ENCODE results near the gene KLHL29.

DNA sequence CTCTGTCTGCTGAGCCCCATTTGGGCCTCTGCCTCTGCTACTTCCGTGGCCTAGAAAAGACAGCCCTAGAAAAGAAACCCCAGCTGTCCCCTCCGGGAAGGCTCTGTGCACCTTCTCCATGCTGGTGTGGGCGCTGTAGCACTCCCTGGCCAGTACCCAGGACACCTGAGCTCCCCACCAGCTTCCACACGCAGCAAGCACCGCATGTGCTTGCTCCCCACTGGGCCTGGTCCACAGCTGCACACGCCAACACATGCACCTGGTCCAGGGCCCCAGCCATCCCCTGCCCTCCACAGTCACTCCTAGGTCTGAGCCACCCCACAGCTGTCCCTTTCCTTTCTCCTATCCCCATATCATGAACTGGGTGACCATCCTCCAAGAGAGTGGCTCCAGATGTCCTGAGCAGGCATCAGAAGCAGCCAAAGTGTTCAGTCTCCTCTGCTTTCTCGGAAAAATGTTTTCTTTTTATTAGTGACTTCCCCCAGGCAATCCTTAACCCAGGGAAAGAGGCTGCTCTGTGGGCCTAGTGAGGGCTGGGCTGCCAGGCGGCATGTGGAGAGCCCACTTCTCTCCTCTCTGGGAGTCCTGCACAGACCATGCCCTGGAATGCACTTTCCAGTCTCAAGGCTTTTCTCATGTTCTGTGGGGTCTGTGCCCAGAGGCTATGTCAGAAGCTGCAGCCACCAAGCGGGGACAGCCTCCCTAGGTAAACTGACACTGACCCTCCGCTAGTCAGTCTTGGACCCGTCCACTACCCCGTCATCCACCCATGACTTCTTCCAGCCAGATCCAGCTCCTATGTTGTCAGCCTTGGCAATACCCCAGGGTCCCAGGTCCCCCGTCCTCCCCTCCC is 133.7 kb downstream of the KLHL29 start:
- no peak for TF ChIP-seq POLR2AphosphoS5 (IDR thresholded peaks at IDR 0.05; ENCODE audit: low read depth, low read length)
- TF ChIP-seq POLR2A (IDR thresholded peaks at IDR 0.05; ENCODE audit: low read depth, low read length), result no peak
- no peak for TF ChIP-seq POU2F2 (IDR thresholded peaks at IDR 0.05; ENCODE audit: low read depth, low read length)
- TF ChIP-seq SPI1 (IDR thresholded peaks at IDR 0.05; ENCODE audit: low read depth, low read length), result no peak
- no peak for TF ChIP-seq TAF1 (IDR thresholded peaks at IDR 0.05; ENCODE audit: low read depth, low read length)
